Sigmoid colon (tissue), 7 donors: Measurements from ENCODE around the gene DOCK3. TPM values are rescaled to one million over a fixed set of nuclear protein-coding genes. Genes with fewer than 3 reads are reported as not detected.

Experiments
- DNase-seq: peaks from one replicate; pipeline ENCODE4 v3.0.0-alpha.2; 2019
- H3K27ac ChIP-seq, 4 donors: fragments of 200-600 bp; sonication (generic); one replicate each; pipeline ENCODE4 v1.5.1; 2016 to 2019; ENCODE audit warnings: mild to moderate bottlenecking in 1 of 4
- H3K27me3 ChIP-seq, 3 donors: fragments of 200-600 bp; sonication (generic); one replicate each; pipeline ENCODE4 v1.5.1; 2019; ENCODE audit warnings: mild to moderate bottlenecking in 1 of 3
- H3K36me3 ChIP-seq, 4 donors: fragments of 200-600 bp; sonication (generic); one replicate each; pipeline ENCODE4 v1.5.1; 2016 to 2019
- H3K4me1 ChIP-seq, 4 donors: fragments of 200-600 bp; sonication (generic); one replicate each; pipeline ENCODE4 v1.5.1; 2017 to 2019
- H3K4me3 ChIP-seq, 4 donors: fragments of 200-600 bp; sonication (generic); one replicate each; pipeline ENCODE4 v1.5.1; 2017 to 2019; ENCODE audit warnings: mild to moderate bottlenecking in 2 of 4, moderate library complexity in 1 of 4
- H3K9me3 ChIP-seq, 4 donors: fragments of 200-600 bp in 3 of 4; sonication (generic) in 3 of 4; one replicate each; pipeline versions ENCODE4 v1.5.1 to v1.6.1; 2013 to 2019
- CTCF ChIP-seq, 4 experiments: fragments of 450-650 bp in 3 of 4; fragments of 200-600 bp in 1 of 4; IDR thresholded peaks; one replicate each; pipeline ENCODE4 v1.5.1; 2016 to 2019; ENCODE audit warnings: antibody characterized with exemption in 4 of 4, mild to moderate bottlenecking in 3 of 4, moderate library complexity in 2 of 4
- EP300 ChIP-seq, 4 donors: sonication (generic); formaldehyde crosslinking; IDR thresholded peaks; one replicate each; pipeline ENCODE4 v1.6.1; 2017; ENCODE audit warnings: antibody characterized with exemption in 4 of 4
- POLR2A ChIP-seq, 2 donors: fragments of 450-650 bp; IDR thresholded peaks; one replicate each; pipeline ENCODE4 v1.6.1; 2016; ENCODE audit warnings: antibody characterized with exemption in 2 of 2, mild to moderate bottlenecking in 2 of 2, moderate library complexity in 2 of 2
- POLR2AphosphoS5 ChIP-seq, 4 donors: sonication (generic); formaldehyde crosslinking; IDR thresholded peaks; one replicate each; pipeline ENCODE4 v1.6.1; 2017; ENCODE audit warnings: antibody characterized with exemption in 4 of 4
- WGBS, 2 donors: extraction: QIAGEN DNeasy Blood & Tissue Kit; methylation state at CpG; one replicate each; pipeline ENCODE4 v1.1.7; 2013; 5-methylcytosine and 5-hydroxymethylcytosine counted together
- intact Hi-C: fragments of 100-400 bp; cut with DNase I; formaldehyde crosslinking; loops from one replicate; pipeline ENCODE4 v1.15.1; 2023
- polyA plus RNA-seq, 3 donors: library from polyadenylated mRNA; stranded (reverse); fragments of 200-250 nt; gene quantifications; one replicate each; pipeline ENCODE4 v1.2.3, GENCODE V29; 2013
- total RNA-seq, 4 donors: library from RNA; depleted of rRNA; stranded (reverse); fragments of >200 nt; gene quantifications; one replicate each; pipeline ENCODE4 v1.1.0, GENCODE V29; 2016
- donor health status: healthy with polysubstance abuse.
- donor health status: Bipolar disorder and iron deficiency.
- donor health status: healthy.

The DOCK3 gene
- total and polyA plus RNA-seq, 7 donors, result 0.25 to 4.4 (median 3.3) TPM; not detected in 2

- Histone ChIP-seq H3K27ac (no peak overlapping the region), H3K27me3 (no peaks in the 10 kb centered on the region), H3K9me3 (no peaks in the 10 kb centered on the region), H3K36me3 (no peaks in the 10 kb centered on the region), H3K4me1 (no peaks in the 10 kb centered on the region), H3K4me3 (no peak overlapping the region)
- 88 to 96% methylated on average over 1 of the region's 1 CpG for WGBS, 2 donors
- no peak for TF ChIP-seq POLR2A (IDR thresholded peaks at IDR 0.05)
- no peak for TF ChIP-seq POLR2AphosphoS5 (IDR thresholded peaks at IDR 0.05)
- no peak for TF ChIP-seq EP300 (IDR thresholded peaks at IDR 0.05)
- no peak for TF ChIP-seq CTCF (IDR thresholded peaks at IDR 0.05)
- intact Hi-C loops, result no loop called here
- DNase-seq, result peak; percentile 11
Measured at GRCh38 chr3:51350751-51351150, 676.0 kb downstream of the DOCK3 start.

- TF ChIP-seq POLR2AphosphoS5 (IDR thresholded peaks at IDR 0.05) (no peak), EP300 (IDR thresholded peaks at IDR 0.05) (no peak), POLR2A (IDR thresholded peaks at IDR 0.05) (no peak), CTCF (IDR thresholded peaks at IDR 0.05) (no peak)
- H3K27ac ChIP-seq, result no peak overlapping the region
- no peaks in the 10 kb centered on the region for H3K4me1 ChIP-seq
- no peak overlapping the region for H3K4me3 ChIP-seq
- H3K27me3 ChIP-seq, result no peaks in the 10 kb centered on the region
- no peaks in the 10 kb centered on the region for H3K9me3 ChIP-seq
- WGBS, 2 donors, result 89 to 93% methylated on average over 4 of the region's 4 CpGs
- DNase-seq, result peak; percentile 29
- intact Hi-C loops, result no loop called here
- H3K36me3 ChIP-seq, result no peaks in the 10 kb centered on the region
Measured at GRCh38 chr3:51353131-51353530, 678.4 kb downstream of the DOCK3 start.

GRCh38 chr3:51353691-51354090 is 679.0 kb downstream of the DOCK3 start:
- TF ChIP-seq EP300 (IDR thresholded peaks at IDR 0.05), result no peak
- no peak for TF ChIP-seq POLR2AphosphoS5 (IDR thresholded peaks at IDR 0.05)
- TF ChIP-seq CTCF (IDR thresholded peaks at IDR 0.05), result no peak
- TF ChIP-seq POLR2A (IDR thresholded peaks at IDR 0.05), result no peak
- Histone ChIP-seq H3K9me3 (no peaks in the 10 kb centered on the region), H3K4me1 (no peaks in the 10 kb centered on the region), H3K27me3 (no peaks in the 10 kb centered on the region), H3K36me3 (no peaks in the 10 kb centered on the region), H3K4me3 (no peak overlapping the region), H3K27ac (no peak overlapping the region)
- intact Hi-C loops, result no loop called here
- WGBS, 2 donors, result 62 to 77% methylated on average over 1 of the region's 1 CpG
- peak; percentile 18 for DNase-seq

GRCh38 chr3:51354172-51354571 is 679.4 kb downstream of the DOCK3 start:
- Histone ChIP-seq H3K36me3 (no peaks in the 10 kb centered on the region), H3K9me3 (no peaks in the 10 kb centered on the region), H3K4me1 (no peaks in the 10 kb centered on the region), H3K27me3 (no peaks in the 10 kb centered on the region), H3K27ac (no peak overlapping the region), H3K4me3 (no peak overlapping the region)
- 85 to 95% methylated on average over 2 of the region's 2 CpGs for WGBS, 2 donors
- intact Hi-C loops, result no loop called here
- peak; percentile 6 for DNase-seq
- TF ChIP-seq EP300 (IDR thresholded peaks at IDR 0.05), result no peak
- TF ChIP-seq POLR2A (IDR thresholded peaks at IDR 0.05), result no peak
- TF ChIP-seq CTCF (IDR thresholded peaks at IDR 0.05), result no peak
- TF ChIP-seq POLR2AphosphoS5 (IDR thresholded peaks at IDR 0.05), result no peak
